HEK293T (cell line): ENCODE results near the gene DTNB.

Experiments used
- BHLHE40 ChIP-seq: fragments of 450-650 bp; IDR thresholded peaks from 2 replicates; pipeline ENCODE4 v1.6.1; 2016; ENCODE audit warnings: mild to moderate bottlenecking, moderate library complexity, borderline replicate concordance
- FOXA1 ChIP-seq: fragments of 450-650 bp; IDR thresholded peaks from 2 replicates; pipeline ENCODE4 v1.6.1; 2016; ENCODE audit warnings: mild to moderate bottlenecking
- FOXK2 ChIP-seq: fragments of 450-650 bp; IDR thresholded peaks from 2 replicates; pipeline ENCODE4 v1.6.1; 2016; ENCODE audit warnings: mild to moderate bottlenecking
- FOXM1 ChIP-seq: fragments of 450-650 bp; IDR thresholded peaks from 2 replicates; pipeline ENCODE4 v1.6.1; 2017; ENCODE audit warnings: mild to moderate bottlenecking, borderline replicate concordance
- HDGF ChIP-seq: fragments of 450-650 bp; IDR thresholded peaks from 2 replicates; pipeline ENCODE4 v1.6.1; 2017; ENCODE audit warnings: antibody characterized with exemption, borderline replicate concordance
- L3MBTL2 ChIP-seq: fragments of 450-650 bp; conservative IDR thresholded peaks from 2 replicates; pipeline ENCODE4 v1.6.1; 2016; ENCODE audit warnings: mild to moderate bottlenecking
- LEF1 ChIP-seq: fragments of 450-650 bp; IDR thresholded peaks from 2 replicates; pipeline ENCODE4 v1.6.1; 2017; ENCODE audit warnings: mild to moderate bottlenecking, borderline replicate concordance
- PKNOX1 ChIP-seq: fragments of 450-650 bp; IDR thresholded peaks from 2 replicates; pipeline ENCODE4 v1.6.1; 2016
- SP1 ChIP-seq: fragments of 450-650 bp; IDR thresholded peaks from 2 replicates; pipeline ENCODE4 v1.6.1; 2017
- TARDBP ChIP-seq: fragments of 450-650 bp; IDR thresholded peaks from 2 replicates; pipeline ENCODE4 v1.6.1; 2016

DNA sequence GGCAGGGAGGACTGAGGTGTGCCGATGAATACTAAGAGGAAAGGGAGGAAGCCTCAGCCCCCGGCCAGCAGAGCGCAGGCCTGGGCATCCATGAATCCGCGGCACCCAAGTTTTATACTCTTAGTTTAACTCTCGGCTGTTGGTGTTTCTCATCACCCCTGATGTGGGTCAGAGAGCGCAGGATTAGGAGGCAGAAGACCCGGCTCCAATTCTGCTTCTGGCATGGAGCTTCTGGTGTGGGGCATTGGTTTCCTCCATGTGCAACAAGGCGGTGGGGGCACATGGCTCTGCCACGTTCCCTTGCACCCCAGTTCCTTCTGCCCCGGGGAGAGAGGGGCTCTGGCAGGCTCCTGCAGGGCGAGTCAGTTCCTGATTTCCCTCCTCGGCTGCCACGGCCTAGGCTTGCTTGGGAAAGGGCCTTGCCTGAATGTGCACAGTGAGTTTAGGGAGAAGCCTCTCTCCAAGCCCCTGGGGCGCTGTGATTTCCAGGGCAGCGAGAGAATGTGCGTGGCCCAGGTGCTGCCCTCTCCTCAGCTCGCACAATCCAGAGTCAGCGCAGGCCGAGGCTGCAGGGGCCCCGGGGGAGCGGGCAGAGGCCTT is 295.5 kb downstream of the DTNB start:
- no peak for TF ChIP-seq LEF1
- no peak for TF ChIP-seq PKNOX1
- TF ChIP-seq BHLHE40: no peak
- no peak for TF ChIP-seq HDGF
- TF ChIP-seq FOXA1: no peak
- no peak for TF ChIP-seq SP1
- TF ChIP-seq L3MBTL2: no peak
- no peak for TF ChIP-seq FOXM1
- no peak for TF ChIP-seq TARDBP
- TF ChIP-seq FOXK2: no peak
